ENCODE measurements around the gene RAD51D. TPM values are rescaled to one million over a fixed set of nuclear protein-coding genes. Genes with fewer than 3 reads are reported as not detected.
A peak's percentile ranks its signal among the peaks of the same experiment; 100 is the strongest.
"Not testable (repeated sequence)": the region's sequence is repeated elsewhere in the genome, so short reads cannot be mapped to it uniquely, and the experiment has no call there.

RAD51D gene
- total RNA-seq, 6 experiments from 2014 or later = 3.9 to 5.5 (median 4.3) TPM

DNA sequence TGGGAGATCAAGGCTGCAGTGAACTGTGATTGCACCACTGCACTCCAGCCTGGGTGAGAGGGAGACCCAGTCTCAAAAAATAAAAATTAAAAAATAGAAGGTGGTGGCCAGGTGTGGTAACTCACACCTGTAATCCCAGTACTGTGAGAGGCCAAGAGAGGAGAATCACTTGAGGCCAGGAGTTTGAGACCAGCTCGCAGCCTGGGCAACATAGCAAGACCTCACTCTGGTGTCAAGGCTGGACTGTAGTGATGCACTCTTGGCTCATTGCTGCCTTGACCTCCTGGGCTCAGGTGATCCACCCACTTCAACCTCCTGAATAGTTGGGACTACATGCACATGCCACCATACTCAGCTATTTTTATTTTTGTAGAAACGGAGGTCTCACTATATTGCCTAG, 69.5 kb downstream of the RAD51D start:
- 85% methylated on average over 2 of the region's 2 CpGs for WGBS (ENCODE audit: insufficient coverage, low coverage, low lambda C conversion rate, missing lambda C conversion rate)

DNA sequence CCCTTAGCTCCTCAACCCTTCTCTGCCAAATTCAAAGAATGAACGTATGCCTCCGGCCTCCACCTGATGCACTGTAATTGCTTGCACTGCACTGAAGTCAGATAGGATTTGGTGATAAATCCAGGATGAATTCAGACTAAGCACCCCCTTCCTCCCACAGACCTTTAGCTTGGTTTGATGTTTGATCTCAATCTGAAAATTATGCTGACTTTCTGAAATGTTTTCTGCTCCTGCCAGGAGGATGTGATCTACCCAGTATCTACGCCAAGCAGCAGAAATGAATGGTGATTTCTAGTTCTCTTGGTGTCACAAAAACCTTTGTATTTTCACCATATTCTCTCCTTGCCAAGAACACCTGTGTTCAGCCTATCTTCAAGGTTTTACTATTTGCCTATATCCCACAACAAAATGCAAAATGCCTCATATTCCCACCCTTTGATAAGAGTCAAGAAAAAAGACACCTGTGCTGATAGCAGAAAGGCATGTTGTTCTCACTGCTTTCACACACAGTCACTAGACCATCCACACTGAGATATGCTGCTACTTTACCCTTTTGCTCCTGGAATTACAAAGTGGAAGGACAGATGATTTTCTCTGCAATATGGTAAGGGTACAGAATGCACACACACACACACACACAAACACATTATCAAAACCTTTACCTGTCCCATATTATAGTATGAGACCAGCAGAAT, 70.8 kb downstream of the RAD51D start:
- Histone ChIP-seq H3K27ac (no peak overlapping the region), H3K9me3 (no peaks in the 10 kb centered on the region), H3K4me1 (peaks cover 8 to 68% (median 36%) of the 10 kb centered on the region in 4 donors), H3K4me3 (no peak overlapping the region), H3K27me3 (no peaks in the 10 kb centered on the region), H3K36me3 (no peaks in the 10 kb centered on the region)
- no peak for DNase-seq
- no peak for ATAC-seq
- intact Hi-C loops (cut with DNase I) = no loop called here
- 89% methylated on average over 3 of the region's 3 CpGs for WGBS (ENCODE audit: insufficient coverage, low coverage, low lambda C conversion rate, missing lambda C conversion rate)
- TF ChIP-seq, protein P1, sequence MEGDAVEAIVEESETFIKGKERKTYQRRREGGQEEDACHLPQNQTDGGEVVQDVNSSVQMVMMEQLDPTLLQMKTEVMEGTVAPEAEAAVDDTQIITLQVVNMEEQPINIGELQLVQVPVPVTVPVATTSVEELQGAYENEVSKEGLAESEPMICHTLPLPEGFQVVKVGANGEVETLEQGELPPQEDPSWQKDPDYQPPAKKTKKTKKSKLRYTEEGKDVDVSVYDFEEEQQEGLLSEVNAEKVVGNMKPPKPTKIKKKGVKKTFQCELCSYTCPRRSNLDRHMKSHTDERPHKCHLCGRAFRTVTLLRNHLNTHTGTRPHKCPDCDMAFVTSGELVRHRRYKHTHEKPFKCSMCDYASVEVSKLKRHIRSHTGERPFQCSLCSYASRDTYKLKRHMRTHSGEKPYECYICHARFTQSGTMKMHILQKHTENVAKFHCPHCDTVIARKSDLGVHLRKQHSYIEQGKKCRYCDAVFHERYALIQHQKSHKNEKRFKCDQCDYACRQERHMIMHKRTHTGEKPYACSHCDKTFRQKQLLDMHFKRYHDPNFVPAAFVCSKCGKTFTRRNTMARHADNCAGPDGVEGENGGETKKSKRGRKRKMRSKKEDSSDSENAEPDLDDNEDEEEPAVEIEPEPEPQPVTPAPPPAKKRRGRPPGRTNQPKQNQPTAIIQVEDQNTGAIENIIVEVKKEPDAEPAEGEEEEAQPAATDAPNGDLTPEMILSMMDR (IDR thresholded peaks at IDR 0.05) = no peak
- no peak for TF ChIP-seq POLR2A (IDR thresholded peaks at IDR 0.05)

More for the DNA sequence above, 69.5 kb downstream of the RAD51D start:
- Histone ChIP-seq H3K36me3 (no peaks in the 10 kb centered on the region), H3K4me3 (no peak overlapping the region), H3K4me1 (peaks cover 8 to 72% (median 36%) of the 10 kb centered on the region in 4 donors), H3K27ac (peak overlapping the region in 2 of 3 donors; percentile 53 to 64), H3K9me3 (no peaks in the 10 kb centered on the region), H3K27me3 (no peaks in the 10 kb centered on the region)
- DNase-seq (no peak), ATAC-seq (no peak)
- intact Hi-C loops (cut with DNase I) = no loop called here
- TF ChIP-seq POLR2A (IDR thresholded peaks at IDR 0.05) = no peak
- TF ChIP-seq, protein P1 (IDR thresholded peaks at IDR 0.05) = no peak

DNA sequence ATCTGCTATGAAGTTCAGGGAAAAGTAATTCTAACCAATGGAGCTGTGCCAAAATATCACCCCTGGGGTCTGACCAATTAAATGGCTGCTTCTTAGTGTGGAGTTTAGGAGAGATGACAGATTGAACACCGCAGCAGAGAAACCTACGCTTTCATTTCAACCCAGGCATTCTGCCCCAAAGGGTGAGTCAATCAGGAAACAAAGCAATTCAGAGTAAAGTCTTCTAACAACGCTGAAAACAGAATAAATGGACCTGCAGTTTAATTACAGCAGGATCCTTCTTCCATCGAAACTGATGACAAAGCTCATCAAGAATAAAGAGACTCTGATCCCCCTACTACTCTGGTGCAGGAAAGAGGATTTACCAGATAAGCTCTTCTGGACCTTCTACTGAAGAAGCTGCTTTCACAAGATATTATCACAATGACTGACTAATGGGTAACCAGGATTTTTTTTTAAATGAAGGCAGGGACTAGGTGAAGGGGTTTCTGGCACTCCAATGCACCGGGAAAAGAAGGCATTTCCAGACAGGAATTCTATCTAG, 72.8 kb downstream of the RAD51D start:
- peaks cover 7 to 52% (median 25%) of the 10 kb centered on the region in 4 donors for H3K4me1 ChIP-seq
- DNase-seq (no peak), ATAC-seq (peak in 1 of 4 donors; percentile 44)
- H3K36me3 ChIP-seq = no peaks in the 10 kb centered on the region
- intact Hi-C loops (cut with DNase I) = no loop called here
- H3K4me3 ChIP-seq = no peak overlapping the region
- H3K27me3 ChIP-seq = no peaks in the 10 kb centered on the region
- TF ChIP-seq, protein P1 (IDR thresholded peaks at IDR 0.05) = no peak
- no peak for TF ChIP-seq POLR2A (IDR thresholded peaks at IDR 0.05)
- peak overlapping the region in 2 of 3 donors; percentile 1 to 29 for H3K27ac ChIP-seq
- H3K9me3 ChIP-seq = no peaks in the 10 kb centered on the region
- 22% methylated on average over 5 of the region's 5 CpGs for WGBS (ENCODE audit: insufficient coverage, low coverage, low lambda C conversion rate, missing lambda C conversion rate)

GRCh38 chr17:35046245-35046644, 73.4 kb downstream of the RAD51D start:
- WGBS (ENCODE audit: insufficient coverage, low coverage, low lambda C conversion rate, missing lambda C conversion rate) = 59% methylated on average over 3 of the region's 4 CpGs
- no peak for ATAC-seq
- H3K27me3 ChIP-seq = no peaks in the 10 kb centered on the region
- no peaks in the 10 kb centered on the region for H3K9me3 ChIP-seq
- H3K36me3 ChIP-seq = no peaks in the 10 kb centered on the region
- no peak overlapping the region for H3K4me3 ChIP-seq
- TF ChIP-seq, protein P1 (IDR thresholded peaks at IDR 0.05) = no peak
- no peak for TF ChIP-seq POLR2A (IDR thresholded peaks at IDR 0.05)
- DNase-seq = no peak
- peaks cover 7 to 50% (median 23%) of the 10 kb centered on the region in 4 donors for H3K4me1 ChIP-seq
- intact Hi-C loops (cut with DNase I) = no loop called here
- peak overlapping the region in 1 of 3 donors; percentile 29 for H3K27ac ChIP-seq

DNA sequence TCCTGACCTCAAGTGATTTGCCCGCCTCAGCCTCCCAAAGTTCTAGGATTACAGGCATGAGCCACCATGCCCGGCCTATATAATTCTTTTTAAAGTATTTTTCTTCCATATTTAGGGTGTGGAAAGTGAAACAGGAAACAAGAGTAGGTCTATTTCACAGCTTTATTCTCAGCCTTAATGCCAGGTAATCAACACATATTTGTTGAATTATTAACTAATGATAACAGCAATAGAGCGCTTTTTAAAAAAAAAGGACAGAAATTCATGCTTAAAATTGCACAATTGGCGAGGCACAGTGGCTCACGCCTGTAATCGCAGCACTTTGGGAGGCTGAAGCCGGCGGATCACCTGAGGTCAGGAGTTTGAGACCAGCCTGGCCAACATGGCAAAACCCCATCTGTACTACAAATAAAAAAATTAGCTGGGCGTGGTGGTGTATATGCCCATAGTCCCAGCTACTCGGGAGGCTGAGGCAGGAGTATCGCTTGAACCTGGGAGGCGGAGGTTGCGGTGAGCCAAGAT, 74.1 kb downstream of the RAD51D start:
- Histone ChIP-seq H3K4me1 (peaks cover 1 to 44% (median 17%) of the 10 kb centered on the region in 4 donors), H3K27ac (peak overlapping the region in 1 of 3 donors; percentile 25)
- H3K4me3 ChIP-seq; DNase-seq; H3K9me3 ChIP-seq; H3K27me3 ChIP-seq; intact Hi-C loops (cut with DNase I); H3K36me3 ChIP-seq: not testable (repeated sequence)
- peak in 2 of 4 donors; percentile 33 to 43 for ATAC-seq
- 55% methylated on average over 12 of the region's 13 CpGs for WGBS (ENCODE audit: insufficient coverage, low coverage, low lambda C conversion rate, missing lambda C conversion rate)
